NCI-H345 (cell line): ENCODE data around the gene CNTNAP4.

Source experiments
- DNase-seq: peaks from one replicate; lab custom pipeline; 2025; lab: John Stamatoyannopoulos, UW

Gene CNTNAP4

GRCh38 chr16:76490036-76490639 lies 212.9 kb downstream of the CNTNAP4 start:
- no peak for DNase-seq

GRCh38 chr16:76500006-76500405 lies 222.8 kb downstream of the CNTNAP4 start:
- no peak for DNase-seq

- no peak for DNase-seq
Observed at GRCh38 chr16:76502063-76502462, 224.9 kb downstream of the CNTNAP4 start.

- DNase-seq, result no peak
Observed at GRCh38 chr16:76502555-76502954, 225.4 kb downstream of the CNTNAP4 start.

- no peak for DNase-seq
Observed at GRCh38 chr16:76503091-76503490, 225.9 kb downstream of the CNTNAP4 start.

GRCh38 chr16:76511203-76511602 lies 234.0 kb downstream of the CNTNAP4 start:
- DNase-seq, result no peak

GRCh38 chr16:76518781-76519180 lies 241.6 kb downstream of the CNTNAP4 start:
- DNase-seq, result no peak

- DNase-seq, result no peak
Observed at GRCh38 chr16:76524356-76524755, 247.2 kb downstream of the CNTNAP4 start.

- DNase-seq, result no peak
Observed at GRCh38 chr16:76524769-76525168, 247.6 kb downstream of the CNTNAP4 start.

- DNase-seq, result no peak
Observed at GRCh38 chr16:76527244-76527643, 250.0 kb downstream of the CNTNAP4 start.

GRCh38 chr16:76529120-76529519 lies 251.9 kb downstream of the CNTNAP4 start:
- no peak for DNase-seq

GRCh38 chr16:76531236-76531635 lies 254.0 kb downstream of the CNTNAP4 start:
- no peak for DNase-seq

- DNase-seq, result no peak
Observed at GRCh38 chr16:76532188-76532973, 255.2 kb downstream of the CNTNAP4 start.

GRCh38 chr16:76539609-76540008 lies 262.4 kb downstream of the CNTNAP4 start:
- DNase-seq, result no peak

GRCh38 chr16:76541070-76541469 lies 263.9 kb downstream of the CNTNAP4 start:
- DNase-seq, result no peak

GRCh38 chr16:76565542-76565941 lies 288.3 kb downstream of the CNTNAP4 start:
- no peak for DNase-seq

- no peak for DNase-seq
Observed at GRCh38 chr16:76571755-76572154, 294.6 kb downstream of the CNTNAP4 start.

- DNase-seq, result no peak
Observed at GRCh38 chr16:76573281-76573680, 296.1 kb downstream of the CNTNAP4 start.

GRCh38 chr16:76574651-76575050 lies 297.4 kb downstream of the CNTNAP4 start:
- DNase-seq, result no peak

GRCh38 chr16:76576526-76576925 lies 299.3 kb downstream of the CNTNAP4 start:
- no peak for DNase-seq

GRCh38 chr16:76577003-76577402 lies 299.8 kb downstream of the CNTNAP4 start:
- no peak for DNase-seq

GRCh38 chr16:76579277-76579922 lies 302.2 kb downstream of the CNTNAP4 start:
- DNase-seq, result no peak

GRCh38 chr16:76583466-76583865 lies 306.3 kb downstream of the CNTNAP4 start:
- DNase-seq, result peak; percentile 12
